DMS79 treated with DMSO at 0.1 percent for 48 hours (cell line): Measurements from ENCODE around the gene RDH13.
A peak's percentile ranks its signal among the peaks of the same experiment; 100 is the strongest.

Experiments
- DNase-seq: peaks from one replicate; lab custom pipeline; 2025; lab: John Stamatoyannopoulos, UW

RDH13 gene

DNA sequence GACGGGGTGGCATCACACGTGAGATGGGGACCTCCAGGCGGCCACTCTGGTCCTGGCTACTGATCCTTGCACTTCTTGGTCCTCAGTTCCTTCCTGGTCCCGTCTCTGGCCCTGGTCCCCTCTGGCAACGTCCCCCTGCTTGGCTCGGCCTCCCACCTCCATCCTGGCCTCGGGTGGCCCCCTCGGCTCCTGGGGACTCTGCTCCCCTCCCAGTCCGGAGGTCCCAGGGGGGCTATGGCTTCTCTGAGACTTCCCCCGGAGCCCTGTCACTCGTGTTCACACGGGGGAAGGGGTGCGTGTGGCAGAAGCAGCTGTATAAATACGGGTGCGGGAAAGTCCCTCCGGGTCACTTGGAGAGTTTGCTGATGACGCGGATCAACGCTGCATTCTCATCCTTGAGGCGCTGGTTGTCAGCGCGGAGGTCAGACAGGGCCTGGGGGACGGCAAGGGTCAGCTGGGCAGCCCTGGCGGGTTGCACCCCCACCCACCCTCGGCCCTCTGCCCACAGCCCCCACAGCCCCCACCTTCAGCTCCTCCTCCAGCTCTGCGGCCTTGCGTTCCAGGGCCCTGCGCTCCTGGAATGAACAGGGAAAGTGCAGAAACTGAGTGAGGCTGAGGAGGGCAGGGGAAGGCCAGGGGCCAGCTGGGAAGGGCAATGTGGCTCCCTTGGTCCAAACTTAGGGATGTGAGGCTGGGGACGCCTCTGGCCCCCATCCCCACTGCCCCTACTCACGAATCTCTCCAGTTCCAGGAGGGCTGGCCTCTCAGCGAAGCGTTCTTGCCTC is 28.4 kb upstream of the RDH13 start:
- no peak for DNase-seq

DNA sequence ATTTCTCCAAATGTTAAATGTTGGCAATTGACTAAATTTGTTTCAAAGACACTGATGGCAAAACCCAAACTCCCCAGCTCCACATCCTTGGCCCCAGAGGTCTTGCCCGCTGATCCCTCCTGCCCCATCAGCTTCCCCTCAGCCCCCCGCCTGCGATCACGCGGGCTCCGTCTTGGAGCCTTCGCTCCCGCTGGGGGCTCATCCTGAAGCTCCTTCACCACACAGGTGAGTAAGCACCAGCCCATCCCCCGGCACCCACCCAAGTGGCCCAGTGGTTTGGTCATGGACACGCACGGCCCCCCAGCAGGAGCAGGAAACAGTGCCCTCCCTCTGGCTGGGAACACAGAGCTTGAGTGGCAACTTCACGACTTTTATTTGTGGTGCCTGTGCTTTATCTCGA is 27.6 kb upstream of the RDH13 start:
- no peak for DNase-seq

DNA sequence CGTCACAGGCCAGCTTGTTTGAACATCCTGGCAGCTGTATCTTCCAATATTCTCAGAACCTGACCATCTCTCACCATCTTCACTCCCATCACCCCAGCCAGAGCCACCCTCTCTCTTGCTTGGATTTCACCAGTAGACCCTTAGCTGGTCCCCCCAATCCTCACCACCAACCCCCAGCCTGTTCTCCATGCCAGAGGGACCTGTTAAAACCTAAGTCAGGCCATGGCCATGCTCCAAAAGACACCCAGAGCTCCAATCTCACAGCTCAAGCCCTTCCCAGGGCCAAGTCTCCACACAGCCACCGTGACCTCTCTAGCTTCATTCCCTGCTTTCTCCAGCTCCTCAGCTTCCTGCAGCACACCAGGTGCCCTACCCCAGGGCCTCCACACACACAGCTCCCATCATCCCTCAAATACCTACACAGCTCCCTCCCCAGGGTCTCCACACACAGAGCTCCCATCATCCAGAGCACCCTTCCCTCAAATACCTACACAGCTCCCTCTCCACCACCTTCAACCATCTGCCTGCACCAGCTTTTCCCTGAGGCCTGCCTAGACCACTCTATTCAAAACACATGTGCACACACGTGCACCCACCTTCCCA is 26.5 kb upstream of the RDH13 start:
- DNase-seq: no peak

DNA sequence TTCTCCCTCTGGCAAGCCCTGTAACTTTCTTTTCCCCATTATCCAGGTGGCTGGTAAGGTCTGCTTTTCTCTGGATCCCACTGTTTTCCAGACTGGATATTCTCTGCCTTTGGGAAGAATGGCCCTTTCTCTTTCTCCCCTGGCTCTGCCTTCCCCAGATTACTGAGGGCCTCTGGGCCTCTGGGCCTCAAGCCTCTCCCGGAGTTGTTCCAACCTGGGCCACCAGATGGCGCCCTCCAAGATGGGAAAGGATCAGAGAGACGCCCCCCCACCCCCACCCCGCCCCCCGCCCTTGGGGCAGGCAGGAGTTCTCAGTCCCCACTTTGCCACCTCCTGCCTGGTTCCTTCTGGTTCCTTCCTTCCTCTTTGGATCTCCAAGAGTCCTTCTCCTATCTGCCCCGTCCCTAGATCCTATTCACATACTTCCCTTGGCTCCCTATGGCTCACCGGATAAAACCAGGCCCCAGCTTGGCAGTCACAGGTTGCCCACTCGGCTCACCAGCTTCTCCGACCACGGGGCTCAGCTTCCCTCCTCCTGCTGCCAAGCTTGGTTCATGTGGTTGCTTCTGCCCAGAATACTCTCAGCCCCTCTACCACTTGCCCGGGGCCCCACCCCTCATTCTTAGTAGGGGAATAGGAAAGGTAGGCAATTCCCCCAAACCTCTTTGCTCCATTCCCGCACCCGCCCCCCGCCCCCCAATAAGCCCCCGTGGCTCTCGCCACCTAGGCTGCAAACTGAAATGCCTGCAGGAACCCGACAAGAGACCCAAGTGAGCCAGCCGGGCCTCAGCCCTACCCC is 25.8 kb upstream of the RDH13 start:
- DNase-seq: peak; percentile 59

DNA sequence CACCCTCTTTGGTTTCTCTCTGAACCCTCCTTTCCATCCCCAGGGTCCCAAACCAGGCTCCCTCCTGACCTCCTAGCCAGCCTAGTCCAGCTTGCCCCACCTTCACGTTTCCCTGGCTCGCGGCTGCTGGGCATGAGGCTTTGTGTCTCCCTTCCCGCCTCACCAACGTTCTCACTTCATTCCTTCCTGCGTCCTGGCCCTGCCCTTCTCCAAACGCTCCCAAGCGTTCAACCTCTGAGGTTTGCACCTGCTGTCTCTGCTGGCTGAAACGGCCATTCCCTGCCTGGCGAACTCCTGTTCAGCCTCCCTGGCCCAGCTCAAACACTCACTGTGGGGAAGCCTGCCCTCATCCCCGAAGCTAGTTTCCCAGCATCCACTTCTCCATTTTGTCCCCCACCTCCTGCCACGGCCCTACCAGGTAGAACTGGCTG is 25.1 kb upstream of the RDH13 start:
- DNase-seq: peak; percentile 73

DNA sequence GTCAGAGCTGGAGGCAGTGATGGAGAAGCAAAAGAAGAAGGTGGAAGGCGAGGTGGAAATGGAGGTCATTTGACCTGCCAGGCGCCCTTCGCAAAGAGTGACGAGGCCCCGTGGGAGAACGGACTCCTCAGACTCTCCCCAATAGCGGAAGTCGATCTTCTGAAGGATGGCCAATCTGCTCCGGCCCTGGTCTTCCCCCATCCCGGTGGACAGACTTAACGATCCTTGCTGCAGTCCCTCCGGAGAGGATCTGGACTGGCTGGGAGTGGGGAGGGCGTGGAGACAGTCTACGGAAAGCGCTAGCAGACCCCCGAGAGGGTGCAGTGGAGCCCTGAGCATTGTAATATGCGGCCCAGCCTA is 24.6 kb upstream of the RDH13 start:
- DNase-seq: peak; percentile 37

DNA sequence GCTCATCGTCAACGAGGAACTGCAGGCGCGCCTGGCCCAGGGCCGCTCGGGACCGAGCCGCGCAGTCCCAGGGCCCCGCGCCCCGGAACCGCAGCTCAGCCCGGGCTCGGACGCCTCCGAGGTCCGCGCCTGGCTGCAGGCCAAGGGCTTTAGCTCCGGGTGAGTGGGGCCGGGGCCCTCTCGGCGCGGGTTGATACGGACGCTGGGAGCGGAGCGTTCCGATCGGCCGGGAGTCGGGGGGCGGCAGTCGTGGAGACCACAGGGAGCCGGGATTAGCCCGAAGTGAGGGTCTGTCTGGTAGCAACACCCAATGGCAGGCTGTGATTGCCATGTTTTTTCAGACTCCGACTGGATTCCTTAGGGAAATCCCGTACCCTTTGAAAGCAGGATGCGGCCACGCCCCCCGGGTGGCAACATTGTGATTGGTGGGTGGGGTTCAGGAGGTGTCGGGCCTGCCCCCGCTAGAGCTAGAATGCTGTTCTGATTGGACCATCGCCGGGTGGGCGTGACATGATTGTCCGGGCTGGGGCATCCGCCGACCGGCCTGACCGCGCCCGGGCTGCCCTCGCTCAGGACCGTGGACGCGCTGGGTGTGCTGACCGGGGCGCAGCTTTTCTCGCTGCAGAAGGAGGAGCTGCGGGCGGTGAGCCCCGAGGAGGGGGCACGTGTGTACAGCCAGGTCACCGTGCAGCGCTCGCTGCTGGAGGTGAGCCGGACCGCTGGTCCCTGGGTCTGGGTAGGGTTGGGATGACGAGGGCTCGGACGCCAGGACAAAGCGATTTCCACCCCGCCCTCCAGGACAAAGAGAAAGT is 24.0 kb upstream of the RDH13 start:
- DNase-seq: peak; percentile 94

DNA sequence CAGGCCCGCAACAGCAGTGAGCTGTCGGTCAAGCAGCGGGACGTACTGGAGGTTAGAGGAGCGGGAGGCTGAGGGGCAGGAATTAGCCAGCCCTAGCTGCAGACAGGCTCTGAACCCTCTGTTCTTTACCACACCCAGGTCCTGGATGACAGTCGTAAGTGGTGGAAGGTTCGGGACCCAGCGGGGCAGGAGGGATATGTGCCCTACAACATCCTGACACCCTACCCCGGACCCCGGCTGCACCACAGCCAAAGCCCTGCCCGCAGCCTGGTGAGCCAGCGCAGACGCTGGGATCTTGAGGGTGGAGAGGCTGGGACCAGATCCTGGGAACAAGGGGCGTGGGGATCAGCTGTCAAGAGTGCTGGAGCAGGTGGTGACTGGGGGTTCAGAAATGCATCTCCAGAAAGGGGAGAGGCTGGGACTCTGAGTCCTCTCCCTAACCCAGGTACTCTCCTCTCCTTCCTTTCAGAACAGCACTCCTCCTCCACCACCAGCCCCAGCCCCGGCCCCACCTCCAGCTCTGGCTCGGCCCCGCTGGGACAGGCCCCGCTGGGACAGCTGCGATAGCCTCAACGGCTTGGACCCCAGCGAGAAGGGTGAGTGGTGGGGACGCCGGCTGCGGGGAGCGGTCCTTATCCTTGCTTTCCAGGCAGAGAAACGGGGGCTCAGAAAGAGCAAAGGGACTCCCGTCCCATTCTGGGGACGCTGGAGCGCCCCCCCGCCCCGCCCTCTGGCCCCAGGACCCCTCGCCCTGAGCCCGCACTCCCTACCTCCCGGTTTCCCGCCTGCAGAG is 23.2 kb upstream of the RDH13 start:
- peak; percentile 1 for DNase-seq

DNA sequence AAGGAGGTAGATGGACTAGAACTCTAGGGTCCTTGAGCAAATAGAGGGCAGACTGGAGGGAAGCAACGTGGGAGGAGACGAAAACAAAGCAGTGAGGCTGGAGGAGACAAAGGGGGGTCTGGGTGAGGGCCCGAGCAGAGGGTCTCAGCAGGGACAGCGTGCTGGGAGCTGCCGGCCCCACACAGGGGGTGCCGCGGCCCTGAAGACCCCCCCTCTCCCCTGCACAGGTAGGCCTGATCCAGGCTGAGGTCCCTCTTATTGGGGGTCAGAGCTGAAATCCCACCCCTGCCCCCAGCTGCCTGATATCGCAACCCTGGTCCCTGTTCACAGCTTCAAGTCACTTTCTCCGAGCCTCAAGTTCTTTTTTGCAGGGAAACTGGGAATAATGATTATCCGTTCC is 21.5 kb upstream of the RDH13 start:
- no peak for DNase-seq

DNA sequence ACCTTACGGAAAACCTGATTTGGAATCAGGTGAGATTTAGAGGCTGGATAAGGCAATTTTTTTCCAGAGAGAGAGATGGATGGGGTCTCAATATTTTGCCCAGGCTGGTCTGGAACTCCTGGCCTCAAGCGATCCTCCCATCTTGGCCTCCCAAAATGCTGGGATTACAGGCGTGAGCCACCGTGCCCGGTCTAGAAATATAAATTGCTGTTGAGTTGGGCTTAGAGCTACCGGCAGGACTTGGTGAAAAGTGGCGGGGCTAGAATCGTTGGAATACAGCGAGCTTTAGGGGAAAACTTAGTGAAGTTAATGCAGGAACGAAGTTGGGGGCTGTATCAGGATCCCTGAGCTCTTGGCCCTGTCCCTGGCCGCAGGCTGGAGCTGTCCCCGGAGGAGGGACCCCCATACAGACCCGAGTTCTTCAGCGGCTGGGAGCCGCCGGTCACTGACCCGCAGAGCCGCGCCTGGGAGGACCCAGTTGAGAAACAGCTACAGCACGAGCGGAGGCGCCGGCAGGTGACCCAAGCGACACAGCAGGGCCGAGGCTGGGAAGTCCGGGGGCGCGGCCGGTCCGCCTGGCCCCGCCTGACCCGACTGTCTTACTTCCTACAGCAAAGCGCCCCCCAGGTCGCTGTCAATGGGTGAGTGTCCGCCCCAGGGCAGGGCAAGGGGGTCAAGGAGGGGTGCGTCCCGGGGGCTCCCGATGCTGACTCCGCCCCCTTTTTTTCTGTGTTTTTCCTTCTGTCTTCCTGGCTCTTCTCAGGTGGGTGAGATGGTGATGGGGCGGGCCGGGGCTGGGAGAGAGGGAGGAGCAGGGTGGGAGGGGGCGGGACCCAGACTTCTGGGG is 20.3 kb upstream of the RDH13 start:
- DNase-seq: no peak

DNA sequence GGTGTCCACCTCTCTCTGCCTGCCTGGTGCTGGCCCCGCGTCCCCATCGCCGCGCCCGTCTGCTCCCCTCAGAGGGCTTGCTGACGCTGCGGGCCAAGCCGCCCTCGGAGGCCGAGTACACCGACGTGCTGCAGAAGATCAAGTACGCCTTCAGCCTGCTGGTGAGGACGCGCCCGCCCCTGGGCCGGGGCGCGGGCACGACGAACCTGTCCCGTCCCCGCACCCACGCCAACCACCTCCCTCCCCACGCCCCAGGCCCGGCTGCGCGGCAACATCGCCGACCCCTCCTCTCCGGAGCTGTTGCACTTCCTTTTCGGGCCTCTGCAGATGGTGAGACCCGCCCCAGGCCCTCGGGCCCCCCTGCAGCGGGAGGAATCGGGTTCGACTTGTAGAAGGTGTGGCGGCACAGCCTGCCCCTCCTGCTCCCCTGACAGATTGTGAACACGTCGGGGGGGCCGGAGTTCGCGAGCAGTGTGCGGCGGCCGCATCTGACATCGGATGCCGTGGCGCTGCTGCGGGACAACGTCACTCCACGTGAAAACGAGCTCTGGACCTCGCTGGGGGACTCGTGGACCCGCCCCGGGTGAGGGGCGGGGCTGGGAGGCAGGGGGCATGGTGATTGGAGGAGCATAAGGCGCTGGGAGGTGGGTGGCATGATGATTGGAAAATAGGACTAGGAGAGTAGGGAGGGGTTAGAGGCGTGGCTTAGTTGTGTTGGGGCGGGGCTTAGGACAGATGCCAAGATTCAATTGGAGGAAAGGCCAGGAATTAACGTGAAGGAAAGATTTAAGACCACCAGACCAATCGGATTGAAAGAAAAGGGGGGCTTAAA is 19.3 kb upstream of the RDH13 start:
- no peak for DNase-seq

DNA sequence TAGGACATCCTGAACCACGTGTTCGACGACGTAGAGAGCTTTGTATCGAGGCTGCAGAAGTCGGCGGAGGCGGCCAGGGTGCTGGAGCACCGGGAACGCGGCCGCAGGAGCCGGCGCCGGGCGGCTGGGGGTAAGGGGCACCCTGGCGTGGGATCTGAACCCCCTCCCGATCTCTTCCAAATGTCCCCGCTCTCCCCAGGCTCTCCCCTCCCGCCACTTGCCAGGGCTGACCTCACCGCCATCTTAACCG is 18.7 kb upstream of the RDH13 start:
- no peak for DNase-seq

DNA sequence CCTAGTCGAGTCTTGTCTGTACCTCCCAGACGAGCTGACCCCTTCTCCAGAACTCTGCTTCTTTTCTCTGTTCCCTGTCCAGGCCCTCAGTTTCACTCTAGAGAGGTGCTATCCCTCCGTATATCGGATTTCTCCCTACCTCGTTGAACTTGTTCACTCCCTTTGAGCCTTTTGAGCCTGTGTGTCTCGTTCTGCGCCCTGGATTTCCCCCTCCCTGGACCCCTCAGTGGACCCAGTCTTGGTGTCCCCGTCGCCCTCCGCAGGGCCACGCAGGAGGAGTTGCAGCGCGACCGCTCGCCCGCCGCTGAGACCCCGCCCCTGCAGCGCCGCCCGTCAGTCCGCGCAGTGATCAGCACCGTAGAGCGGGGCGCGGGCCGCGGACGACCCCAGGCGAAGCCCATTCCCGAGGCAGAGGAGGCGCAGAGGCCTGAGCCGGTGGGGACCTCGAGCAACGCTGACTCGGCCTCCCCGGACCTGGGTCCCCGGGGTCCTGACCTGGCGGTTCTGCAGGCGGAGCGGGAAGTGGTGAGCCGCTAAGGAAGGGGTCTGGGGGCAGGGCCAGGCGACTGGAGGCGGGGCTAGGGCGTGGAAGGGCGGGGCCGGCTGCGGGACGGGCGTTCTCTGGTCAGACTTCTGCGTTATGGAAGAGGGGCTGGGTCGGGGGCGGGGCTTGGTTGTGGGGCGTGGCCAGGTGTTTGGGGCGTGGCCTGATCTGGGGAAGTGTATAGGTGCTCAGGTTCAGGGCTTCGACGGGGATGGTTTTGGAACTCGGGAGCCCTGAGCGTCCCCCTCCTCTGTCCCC is 18.2 kb upstream of the RDH13 start:
- peak; percentile 35 for DNase-seq

DNA sequence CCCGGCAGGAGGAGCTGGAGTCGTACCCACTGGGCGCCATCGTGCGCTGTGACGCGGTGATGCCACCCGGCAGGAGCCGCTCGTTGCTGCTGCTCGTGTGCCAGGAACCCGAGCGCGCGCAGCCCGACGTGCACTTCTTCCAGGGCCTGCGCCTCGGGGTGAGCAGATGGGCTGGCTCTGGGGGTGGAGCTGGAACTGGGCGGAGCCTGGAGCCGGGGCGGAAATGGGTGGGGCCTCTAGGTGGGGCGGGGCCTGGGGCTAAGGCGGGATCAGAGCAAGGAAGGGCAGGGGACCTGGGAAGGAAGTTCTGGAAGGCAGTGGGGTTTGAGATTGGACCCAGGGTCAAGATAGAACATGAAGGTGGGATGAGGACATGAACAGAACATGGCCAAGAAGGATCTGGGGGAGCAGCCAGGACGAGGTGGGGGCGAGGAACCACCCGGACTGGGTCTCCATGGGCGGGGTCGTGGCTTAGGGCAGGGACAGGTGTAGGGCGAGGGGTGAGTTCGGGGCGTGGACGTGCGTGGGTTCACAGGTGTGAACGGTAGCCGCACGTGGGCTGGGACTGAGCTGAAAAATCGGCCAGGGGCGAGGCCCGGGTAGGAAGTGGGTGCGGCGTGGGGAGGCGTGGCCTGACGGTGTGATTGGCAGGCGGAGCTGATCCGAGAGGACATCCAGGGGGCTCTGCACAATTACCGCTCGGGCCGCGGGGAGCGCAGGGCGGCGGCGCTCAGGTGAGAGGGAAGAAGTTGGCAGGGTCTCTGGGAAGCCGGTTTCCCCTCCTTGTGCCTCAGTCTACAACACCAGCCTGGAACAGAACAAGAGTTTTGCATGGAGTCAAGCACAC is 17.4 kb upstream of the RDH13 start:
- DNase-seq: peak; percentile 82

DNA sequence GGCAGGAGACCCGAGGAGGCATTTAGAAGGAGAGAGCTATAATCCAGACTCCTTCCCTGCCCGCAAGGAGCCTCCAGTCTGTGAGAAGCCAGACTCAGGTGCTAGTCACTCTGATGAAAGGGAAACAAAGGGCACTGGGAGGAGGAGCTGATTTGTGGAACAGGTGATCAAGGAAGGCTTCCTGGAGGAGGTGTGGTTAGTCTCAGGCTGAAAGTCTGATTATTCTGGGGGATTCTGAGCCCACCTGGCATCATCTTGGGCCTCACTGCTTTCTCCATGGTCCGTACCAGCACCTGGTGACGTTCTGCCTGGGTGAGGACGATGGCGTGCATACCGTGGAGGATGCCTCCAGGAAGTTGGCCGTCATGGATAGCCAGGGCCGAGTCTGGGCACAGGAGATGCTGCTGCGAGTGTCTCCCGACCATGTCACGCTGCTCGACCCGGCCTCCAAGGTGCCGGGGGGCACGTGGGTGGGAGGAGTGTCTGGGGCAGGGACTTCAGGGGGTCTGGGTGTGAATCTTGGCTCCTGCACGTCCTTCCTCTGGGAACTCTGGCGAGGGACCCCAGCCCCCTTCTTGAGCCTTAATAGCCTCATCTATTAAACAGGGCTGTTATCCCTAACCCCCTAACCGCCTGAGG is 16.6 kb upstream of the RDH13 start:
- no peak for DNase-seq

DNA sequence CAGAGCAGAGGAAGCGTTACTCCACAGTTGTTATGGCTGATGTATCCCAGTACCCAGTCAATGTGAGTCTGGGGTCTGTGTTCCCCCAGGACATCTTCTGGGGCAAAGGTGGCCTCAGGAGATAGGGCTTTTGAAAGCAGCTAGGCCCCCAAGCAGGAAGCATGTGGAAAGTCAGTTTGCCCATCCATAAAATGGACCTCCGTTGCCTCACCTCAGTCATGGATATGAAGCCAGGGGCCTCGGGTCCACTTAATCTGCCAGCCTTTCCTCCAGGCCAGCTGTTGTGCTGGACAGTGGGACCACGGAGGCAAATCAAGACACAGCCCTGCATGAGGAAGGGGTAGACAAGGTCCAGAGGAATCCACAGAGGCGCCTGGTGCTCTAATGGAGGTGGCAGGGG is 16.0 kb upstream of the RDH13 start:
- DNase-seq: no peak

DNA sequence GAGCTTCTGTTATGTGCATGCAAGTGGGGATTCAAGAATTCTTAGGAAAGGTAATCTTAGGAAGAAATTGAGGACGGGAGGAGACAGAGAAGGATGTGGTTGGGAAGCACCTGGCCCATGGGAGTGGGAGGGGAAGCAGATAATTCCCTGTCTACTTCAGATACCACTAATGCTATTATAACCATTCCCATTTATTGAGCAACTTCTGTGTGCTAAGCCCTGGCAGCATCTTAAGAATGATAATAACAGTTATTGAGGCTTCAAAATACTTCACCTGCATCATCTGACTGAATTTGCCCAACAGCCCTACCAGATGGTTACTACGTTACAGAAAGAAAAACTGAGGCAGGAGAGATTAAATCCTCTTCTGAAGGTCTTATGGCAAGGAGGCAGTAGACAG is 14.2 kb upstream of the RDH13 start:
- DNase-seq: no peak

DNA sequence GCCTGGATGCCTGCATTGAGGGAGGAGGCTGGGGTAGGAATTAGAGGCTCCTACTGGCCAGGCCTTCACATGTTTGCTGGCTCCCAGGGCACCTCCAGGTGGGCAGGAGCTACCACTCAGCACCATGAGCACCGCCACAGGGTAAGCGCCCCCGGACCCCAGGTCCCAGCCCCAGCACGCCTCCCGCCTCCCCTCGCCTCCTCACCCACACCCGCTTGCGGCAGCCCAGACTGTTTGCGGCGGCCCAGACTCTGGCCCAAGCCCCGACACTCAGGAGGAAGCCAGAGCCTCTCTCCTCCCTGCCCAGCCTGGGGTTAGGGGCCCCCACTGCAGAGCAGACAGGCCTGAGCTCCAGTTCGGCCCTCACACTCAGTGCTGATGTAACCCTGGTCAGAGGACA is 13.4 kb upstream of the RDH13 start:
- no peak for DNase-seq
